Activated CD4-positive, alpha-beta T cell treated with anti-CD3 and anti-CD28 coated beads for 4 hours (primary cell): ENCODE data around the gene MTO1.
A peak's percentile ranks its signal among the peaks of the same experiment; 100 is the strongest.
"Not testable (repeated sequence)": the region's sequence is repeated elsewhere in the genome, so short reads cannot be mapped to it uniquely, and the experiment has no call there.

Experiments used
- DNase-seq, 2 donors: peaks; one replicate each; pipeline ENCODE4 v3.0.0-alpha.2; 2020

The MTO1 gene

GRCh38 chr6:73461537-73462350 is at the start of gene MTO1:
Gene MTO1, plus strand, starts transcription at chr6:73461737. Its CDS starts 118 bp downstream, at chr6:73461855.
- peak; percentile 76 to 79 for DNase-seq

DNA sequence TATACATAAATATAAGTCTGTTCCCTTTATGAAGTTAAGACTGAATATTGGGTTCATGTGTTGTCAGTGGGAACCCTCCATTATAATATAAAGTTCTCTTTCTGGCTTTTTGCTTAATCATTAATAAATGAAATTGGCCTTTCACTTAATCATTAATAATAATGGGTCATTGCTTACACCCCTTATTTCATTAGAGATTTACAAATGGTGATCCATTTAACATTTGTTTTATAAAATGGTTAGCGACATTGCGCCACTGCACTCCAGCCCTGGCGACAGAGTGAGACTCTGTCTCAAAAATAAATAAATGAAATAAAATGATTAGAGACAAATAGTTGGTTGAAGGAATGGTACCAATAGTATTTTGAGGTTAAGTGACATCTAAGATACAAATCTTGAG is 48.4 kb upstream of the MTO1 start:
- no peak for DNase-seq

DNA sequence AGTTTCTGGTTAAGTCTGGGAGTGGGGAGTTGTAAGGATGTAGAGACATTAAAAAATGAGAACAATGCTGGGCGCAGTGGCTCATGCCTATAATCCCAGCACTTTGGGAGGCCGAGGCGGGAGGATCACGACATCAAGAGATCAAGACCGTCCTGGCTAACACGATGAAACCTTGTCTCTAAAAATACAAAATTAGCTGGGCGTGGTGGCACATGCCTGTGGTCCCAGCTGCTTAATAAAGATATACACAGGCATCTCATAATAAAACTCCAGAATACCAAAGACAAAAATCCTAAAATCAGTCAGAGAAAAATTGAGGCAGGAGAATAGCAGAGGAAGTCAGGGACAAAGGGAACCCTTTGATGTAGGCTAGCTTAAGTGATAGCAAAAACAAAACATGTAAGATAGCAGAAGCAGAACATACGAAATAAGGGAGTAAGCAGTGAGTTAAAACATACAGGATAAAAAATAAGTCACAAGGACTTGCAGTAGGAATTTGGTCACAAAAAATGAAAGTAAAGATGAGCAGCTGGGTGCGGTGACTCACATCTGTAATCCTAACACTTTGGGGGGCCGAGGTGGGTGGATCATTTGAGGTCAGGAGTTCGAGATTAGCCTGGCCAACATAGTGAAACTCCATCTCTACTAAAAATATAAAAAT is 43.3 kb upstream of the MTO1 start:
- DNase-seq: no peak

DNA sequence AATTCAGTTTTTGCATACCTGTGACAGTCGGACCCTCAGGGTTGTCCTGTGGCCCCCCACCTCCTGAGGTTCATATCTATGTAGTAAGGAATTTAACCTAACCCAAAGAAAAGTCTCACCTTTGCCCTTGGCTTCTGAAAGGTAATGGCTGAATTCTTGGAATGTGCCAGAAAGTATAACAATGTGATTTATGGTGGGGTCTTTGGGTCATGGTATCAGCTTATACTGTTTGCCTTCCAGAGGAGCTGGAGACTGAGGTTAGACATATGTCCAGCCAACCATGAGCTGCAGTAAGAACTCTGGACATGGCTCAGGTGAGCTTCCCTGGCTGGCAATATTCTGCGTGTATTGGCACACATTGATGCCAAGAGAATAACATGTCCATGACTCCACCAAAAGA is 40.0 kb upstream of the MTO1 start:
- DNase-seq: no peak

DNA sequence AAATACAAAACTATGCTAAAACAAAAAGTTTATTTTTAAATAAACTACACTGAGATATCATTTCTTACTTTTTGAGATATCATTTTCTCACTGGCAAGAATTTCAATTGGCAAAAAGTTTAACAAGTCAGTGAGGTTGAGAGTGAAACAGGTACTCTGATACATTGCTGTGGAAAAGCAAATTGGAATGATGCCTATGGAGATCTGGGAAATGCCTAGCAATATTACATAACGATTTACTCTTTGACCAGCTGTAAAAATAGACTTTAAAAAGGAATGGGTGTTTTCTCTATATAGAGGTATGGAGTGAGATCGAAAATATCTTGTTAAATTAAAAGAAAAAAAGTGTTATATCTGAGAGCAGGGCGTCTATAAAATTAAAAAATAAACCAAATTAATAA is 26.3 kb upstream of the MTO1 start:
- DNase-seq: no peak

DNA sequence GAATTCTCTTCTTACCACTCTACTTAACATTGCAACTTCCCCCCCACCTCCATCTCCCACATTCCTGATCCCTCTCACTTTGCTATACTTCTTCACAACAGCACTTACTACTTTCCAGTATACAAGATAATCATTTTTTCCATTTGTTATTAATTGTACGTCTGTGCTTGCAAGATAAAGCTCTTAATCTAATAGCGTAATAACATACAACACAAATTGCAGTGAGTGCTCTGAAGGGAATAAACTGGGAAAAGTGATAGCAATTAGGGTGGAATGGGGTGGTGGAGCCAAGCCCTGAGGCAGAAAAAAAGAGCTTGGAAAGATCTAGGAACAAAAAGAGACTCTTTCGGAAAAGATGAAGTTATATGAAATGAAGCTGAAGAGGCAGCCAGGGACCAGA is 18.0 kb upstream of the MTO1 start:
- no peak for DNase-seq

- DNase-seq: peak; percentile 29 to 40
These were observed 10.1 kb upstream of the MTO1 start for GRCh38 chr6:73451223-73452106.

GRCh38 chr6:73452107-73452461 is 9.5 kb upstream of the MTO1 start, which contains the start of gene CGAS:
Gene CGAS, minus strand, starts transcription at chr6:73452297. Its CDS starts 116 bp downstream, at chr6:73452181.
- DNase-seq: peak; percentile 75 to 76

- DNase-seq: no peak
These were observed 5.5 kb upstream of the MTO1 start for GRCh38 chr6:73455865-73456629.

GRCh38 chr6:73459474-73459873 is 2.1 kb upstream of the MTO1 start:
- DNase-seq: not testable (repeated sequence)

GRCh38 chr6:73460056-73460455 is 1.5 kb upstream of the MTO1 start:
- DNase-seq: no peak

DNA sequence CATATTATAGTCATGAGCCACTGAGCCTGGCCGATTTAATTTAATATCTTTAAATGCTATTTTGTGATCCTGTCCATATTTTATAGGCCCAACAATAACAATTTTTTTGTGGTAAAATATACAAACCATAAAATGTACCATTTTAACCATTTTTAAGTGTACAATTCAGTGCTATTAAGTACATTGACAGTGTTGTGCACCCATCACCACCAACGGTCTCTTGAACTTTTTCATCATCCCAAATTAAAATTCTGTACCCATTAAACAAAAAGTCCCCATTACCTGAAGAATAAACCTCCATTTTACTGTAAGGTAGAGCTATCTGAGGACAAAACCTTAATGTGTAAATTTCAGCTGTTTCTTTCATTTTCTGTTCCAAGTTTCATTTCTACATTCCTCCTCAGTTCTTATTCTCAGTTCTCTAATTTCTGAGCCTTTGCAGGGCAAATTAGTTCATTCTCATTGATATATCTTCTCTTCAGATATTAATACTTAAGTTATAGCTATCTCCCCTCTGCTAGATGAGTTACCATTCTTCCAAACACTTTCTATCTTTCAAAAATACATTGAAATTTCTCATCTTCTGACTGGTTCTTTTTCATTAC is 10.3 kb downstream of the MTO1 start:
- DNase-seq: no peak

- no peak for DNase-seq
These were observed 15.2 kb downstream of the MTO1 start for GRCh38 chr6:73476723-73477122.

DNA sequence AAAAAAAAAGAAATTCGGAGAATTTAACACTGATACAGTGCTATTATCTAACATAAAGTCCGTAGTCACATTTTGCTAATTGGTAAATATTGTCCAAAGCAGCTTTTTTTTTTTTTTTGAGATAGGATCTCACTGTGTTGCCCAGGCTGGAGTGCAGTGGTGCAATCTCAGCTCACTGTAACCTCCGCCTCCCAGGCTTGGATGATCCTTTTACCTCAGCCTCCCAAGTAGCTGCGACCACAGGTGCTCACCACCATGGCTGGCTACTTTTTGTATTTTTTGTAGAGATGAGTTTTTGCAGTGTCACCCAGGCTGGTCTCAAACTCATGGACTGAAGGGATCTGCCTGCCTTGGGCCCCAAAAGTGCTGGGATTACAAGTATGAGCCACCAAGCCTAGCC is 15.9 kb downstream of the MTO1 start:
- DNase-seq: no peak

DNA sequence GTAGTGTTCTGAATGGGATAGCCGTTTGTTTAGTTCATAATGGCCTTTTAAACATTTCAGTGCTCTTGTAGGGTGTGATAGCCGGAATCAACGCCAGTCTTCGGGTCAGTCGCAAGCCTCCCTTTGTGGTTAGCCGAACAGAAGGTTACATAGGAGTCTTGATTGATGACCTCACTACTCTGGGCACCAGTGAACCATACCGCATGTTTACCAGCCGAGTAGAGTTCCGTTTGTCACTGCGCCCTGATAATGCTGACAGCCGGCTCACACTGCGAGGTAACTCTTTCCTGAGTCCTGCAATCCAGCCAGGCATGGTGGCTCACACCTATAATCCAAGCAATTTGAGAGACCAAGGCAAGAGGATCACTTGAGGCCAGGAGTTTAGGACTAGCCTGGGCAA is 20.4 kb downstream of the MTO1 start:
- no peak for DNase-seq

GRCh38 chr6:73484438-73484837 is 22.9 kb downstream of the MTO1 start:
- DNase-seq: no peak

GRCh38 chr6:73487473-73487872 is 25.9 kb downstream of the MTO1 start:
- no peak for DNase-seq

DNA sequence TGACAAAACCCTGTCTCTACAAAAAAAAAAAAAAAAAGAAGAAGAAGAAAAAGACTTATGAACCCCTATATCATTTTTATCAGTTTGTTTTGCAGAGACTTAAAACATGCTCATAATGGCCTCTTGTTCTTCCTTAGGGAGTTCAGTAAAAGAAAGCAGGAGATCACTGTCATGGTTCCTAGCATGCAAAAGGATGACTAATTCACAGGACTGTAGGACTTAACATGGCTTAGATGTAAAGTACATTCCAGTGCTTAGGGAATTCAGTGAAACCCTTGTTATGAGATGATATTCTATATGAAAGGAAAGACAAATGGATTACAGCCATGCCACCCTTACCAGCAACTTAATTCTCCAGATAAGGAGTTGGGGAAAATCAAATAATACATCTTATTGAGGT is 29.8 kb downstream of the MTO1 start:
- DNase-seq: no peak

DNA sequence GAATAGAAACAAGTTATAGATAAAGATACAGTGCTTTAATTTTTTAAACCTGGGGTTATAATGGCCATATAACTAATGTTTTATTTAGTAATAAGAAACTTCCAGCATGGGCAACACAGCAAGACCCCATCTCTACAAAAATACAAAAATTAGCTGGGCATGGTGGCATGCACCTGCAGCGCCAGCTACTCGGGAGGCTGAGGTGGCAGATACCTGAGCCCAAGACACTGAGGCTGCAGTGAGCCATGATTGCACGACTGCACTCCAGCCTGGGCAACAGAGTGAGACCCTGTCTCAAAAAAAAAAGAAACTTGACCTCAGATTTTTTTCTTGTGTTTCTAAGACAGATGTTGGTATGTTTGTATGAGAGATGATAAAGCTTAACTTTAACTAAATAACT is 36.4 kb downstream of the MTO1 start:
- no peak for DNase-seq

DNA sequence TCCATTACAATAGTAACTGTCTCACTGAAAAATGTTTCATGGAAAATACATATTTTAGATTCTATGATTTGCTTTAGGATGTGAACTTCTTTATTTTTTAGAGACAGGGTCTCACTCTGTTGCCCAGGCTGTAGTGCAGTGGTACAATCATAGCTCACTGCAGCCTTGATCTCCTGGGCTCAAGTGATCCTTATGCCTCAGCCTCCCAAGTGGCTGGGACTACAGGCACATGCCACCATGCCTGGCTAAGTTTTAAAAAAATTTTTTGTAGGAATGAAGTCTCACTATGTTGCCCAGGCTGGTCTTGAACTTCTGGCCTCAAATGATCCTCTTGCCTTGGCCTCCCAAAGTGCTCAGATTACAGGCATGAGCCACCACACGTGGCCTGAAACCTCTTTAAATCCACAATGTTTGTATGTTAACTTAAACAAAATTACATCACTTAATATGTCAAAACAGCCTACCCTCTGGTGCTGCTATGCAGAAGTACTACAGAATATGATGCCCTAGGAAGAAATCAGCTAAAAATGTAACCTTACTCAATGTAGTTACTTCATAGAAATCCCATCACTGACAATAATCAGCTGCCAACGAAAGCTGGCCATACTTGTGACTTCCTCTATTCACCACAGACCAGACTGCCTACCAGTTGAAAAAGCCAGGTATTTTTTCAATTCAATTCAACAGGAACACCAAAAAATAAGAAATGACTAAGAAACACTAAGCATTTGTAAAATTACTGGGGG is 41.7 kb downstream of the MTO1 start:
- DNase-seq: no peak

GRCh38 chr6:73504160-73504559 is 42.6 kb downstream of the MTO1 start:
- no peak for DNase-seq

- DNase-seq: no peak
These were observed 43.6 kb downstream of the MTO1 start for GRCh38 chr6:73505142-73505541.
